IMR-90 (cell line): ENCODE measurements around the gene SLITRK1. TPM values are rescaled to one million over a fixed set of nuclear protein-coding genes. Genes with fewer than 3 reads are reported as not detected.
A peak's percentile ranks its signal among the peaks of the same experiment; 100 is the strongest.

Source experiments
- ATAC-seq: fragments of 200-7000 bp; cut with Tn5 transposase; 2 replicates; pipeline ENCODE4 v1.9.1; 2020; ENCODE audit warnings: low read depth, mild to moderate bottlenecking, moderate library complexity
- BruUV-seq: library from RNA; stranded (reverse); fragments of 400-500 nt; replicated peaks from 2 replicates; lab custom pipeline; 2021; lab: Mats Ljungman, UMichigan
- CTCF ChIA-PET: fragments of 300-600 bp; formaldehyde crosslinking; extraction: SDS; loops from one replicate; lab custom pipeline; 2021; ENCODE audit warnings: antibody characterized with exemption; lab: Yijun Ruan, JAX
- POLR2A ChIA-PET: fragments of 300-600 bp; sonication (Branson Sonifier 250); formaldehyde crosslinking; loops from one replicate; lab custom pipeline; 2022; ENCODE audit warnings: antibody characterized with exemption; ENCODE audit not compliant: unreplicated experiment; lab: Charles Lee
- DNase-seq: peaks from one replicate; pipeline ENCODE4 v3.0.0; 2013
- H2AFZ ChIP-seq: replicated peaks from 2 replicates; pipeline ENCODE3; 2013; ENCODE audit warnings: low read length, mild to moderate bottlenecking; ENCODE audit not compliant: poor library complexity
- H2AK5ac ChIP-seq: 2 replicates; pipeline ENCODE4 v1.6.1; 2013; ENCODE audit warnings: low read depth, low read length, inconsistent platforms
- H2AK9ac ChIP-seq: replicated peaks from 2 replicates; pipeline ENCODE3; 2013; ENCODE audit warnings: mild to moderate bottlenecking, low read depth, low read length, moderate library complexity; ENCODE audit not compliant: poor library complexity
- H2BK120ac ChIP-seq: 2 replicates; pipeline ENCODE4 v1.6.1; 2013; ENCODE audit warnings: low read depth, low read length, inconsistent platforms
- H2BK15ac ChIP-seq: 3 replicates; pipeline ENCODE4 v1.6.1; 2013; ENCODE audit warnings: low read depth, low read length, inconsistent platforms
- H2BK20ac ChIP-seq: 2 replicates; pipeline ENCODE4 v1.6.1; 2013; ENCODE audit warnings: low read depth, mild to moderate bottlenecking, inconsistent platforms, low read length, moderate library complexity
- H2BK5ac ChIP-seq: 2 replicates; pipeline ENCODE4 v1.6.1; 2013; ENCODE audit warnings: mild to moderate bottlenecking, low read depth, low read length, inconsistent platforms; ENCODE audit not compliant: poor library complexity, severe bottlenecking
- H3K14ac ChIP-seq: replicated peaks from 2 replicates; pipeline ENCODE4 v1.6.1; 2013; ENCODE audit warnings: low read depth, low read length, inconsistent platforms
- H3K18ac ChIP-seq: 2 replicates; pipeline ENCODE4 v1.6.1; 2013; ENCODE audit warnings: low read depth, low read length, control low read depth
- H3K23ac ChIP-seq: 2 replicates; pipeline ENCODE4 v1.6.1; 2013; ENCODE audit warnings: low read depth, low read length, inconsistent platforms
- H3K27ac ChIP-seq: 2 replicates; pipeline ENCODE4 v1.5.1; 2013; ENCODE audit warnings: mild to moderate bottlenecking, control low read depth, low read length; ENCODE audit not compliant: insufficient read depth
- H3K27me3 ChIP-seq: 2 replicates; pipeline ENCODE4 v1.6.1; 2013; ENCODE audit warnings: low read length; ENCODE audit not compliant: control insufficient read depth, insufficient read depth
- H3K36me3 ChIP-seq: 2 replicates; pipeline ENCODE4 v1.6.1; 2013; ENCODE audit warnings: low read length, mixed read lengths; ENCODE audit not compliant: control insufficient read depth, insufficient read depth
- H3K4ac ChIP-seq: 2 replicates; pipeline ENCODE4 v1.6.1; 2013; ENCODE audit warnings: low read depth, low read length, inconsistent platforms
- H3K4me1 ChIP-seq: 2 replicates; pipeline ENCODE4 v1.6.1; 2013; ENCODE audit warnings: low read length, mixed read lengths; ENCODE audit not compliant: control insufficient read depth, insufficient read depth
- H3K4me2 ChIP-seq: 2 replicates; pipeline ENCODE4 v1.6.1; 2013; ENCODE audit warnings: low read depth, mild to moderate bottlenecking, control low read depth, low read length, moderate library complexity
- H3K4me3 ChIP-seq: 2 replicates; pipeline ENCODE4 v1.5.1; 2013; ENCODE audit warnings: low read depth, mild to moderate bottlenecking, control low read depth, low read length, moderate library complexity; ENCODE audit not compliant: insufficient read depth
- H3K56ac ChIP-seq: 2 replicates; pipeline ENCODE4 v1.6.1; 2013; ENCODE audit warnings: low read length, inconsistent platforms; ENCODE audit not compliant: insufficient read depth; ENCODE audit errors: extremely low read depth
- H3K79me1 ChIP-seq, 2 experiments: 2 replicates each; pipeline ENCODE4 v1.6.1; 2013; ENCODE audit warnings: low read length in 2 of 2, inconsistent platforms in 1 of 2, low read depth in 1 of 2
- H3K9ac ChIP-seq: 2 replicates; pipeline ENCODE4 v1.6.1; 2013; ENCODE audit warnings: low read depth, low read length, control low read depth
- H3K9me1 ChIP-seq: 2 replicates; pipeline ENCODE4 v1.6.1; 2013; ENCODE audit warnings: low read length, inconsistent platforms; ENCODE audit not compliant: insufficient read depth
- H3K9me3 ChIP-seq: 2 replicates; pipeline ENCODE4 v1.6.1; 2013; ENCODE audit warnings: low read length; ENCODE audit not compliant: control insufficient read depth, insufficient read depth
- H4K20me1 ChIP-seq: 2 replicates; pipeline ENCODE4 v1.6.1; 2013; ENCODE audit warnings: low read length, inconsistent platforms; ENCODE audit not compliant: insufficient read depth
- H4K5ac ChIP-seq: 2 replicates; pipeline ENCODE4 v1.6.1; 2013; ENCODE audit warnings: mild to moderate bottlenecking, low read depth, low read length, control low read depth
- H4K8ac ChIP-seq, 2 experiments: 2 replicates each; pipeline ENCODE4 v1.6.1; 2013; ENCODE audit warnings: low read depth in 2 of 2, low read length in 2 of 2, control low read depth in 1 of 2, inconsistent platforms in 1 of 2
- H4K91ac ChIP-seq: 2 replicates; pipeline ENCODE4 v1.6.1; 2013; ENCODE audit warnings: low read depth, low read length, inconsistent platforms; ENCODE audit not compliant: insufficient read depth
- BHLHE40 ChIP-seq: fragments of 150-350 bp; IDR thresholded peaks from 2 replicates; pipeline ENCODE4 v1.6.1; 2016; ENCODE audit warnings: mild to moderate bottlenecking, low read depth, low read length
- CEBPB ChIP-seq: IDR thresholded peaks from 2 replicates; pipeline ENCODE4 v1.6.1; 2012; ENCODE audit warnings: low read depth, low read length, improper control_type of control experiment
- CHD1 ChIP-seq: IDR thresholded peaks from 2 replicates; pipeline ENCODE4 v1.6.1; 2012; ENCODE audit warnings: low read depth, low read length, improper control_type of control experiment
- CTCF ChIP-seq: conservative IDR thresholded peaks from 2 replicates; pipeline ENCODE4 v1.5.1; 2012; ENCODE audit warnings: mild to moderate bottlenecking, low read depth, low read length, improper control_type of control experiment
- ELK1 ChIP-seq: fragments of 150-350 bp; IDR thresholded peaks from 2 replicates; pipeline ENCODE4 v1.6.1; 2016; ENCODE audit warnings: low read depth, mild to moderate bottlenecking, low read length, moderate library complexity, borderline replicate concordance
- FOS ChIP-seq: fragments of 150-350 bp; IDR thresholded peaks from 2 replicates; pipeline ENCODE4 v1.6.1; 2016; ENCODE audit warnings: low read depth, low read length
- MAFK ChIP-seq: IDR thresholded peaks from 2 replicates; pipeline ENCODE4 v1.6.1; 2012; ENCODE audit warnings: low read depth, low read length, improper control_type of control experiment
- MAZ ChIP-seq: IDR thresholded peaks from 2 replicates; pipeline ENCODE4 v1.6.1; 2012; ENCODE audit warnings: low read depth, mild to moderate bottlenecking, low read length, improper control_type of control experiment, moderate library complexity, borderline replicate concordance
- MXI1 ChIP-seq: IDR thresholded peaks from 2 replicates; pipeline ENCODE4 v1.6.1; 2012; ENCODE audit warnings: low read depth, mild to moderate bottlenecking, low read length, moderate library complexity, borderline replicate concordance
- NFE2L2 ChIP-seq: fragments of 150-350 bp; IDR thresholded peaks from 2 replicates; pipeline ENCODE4 v1.6.1; 2016; ENCODE audit warnings: low read depth, mild to moderate bottlenecking, low read length
- POLR2A ChIP-seq: IDR thresholded peaks from 2 replicates; pipeline ENCODE4 v1.6.1; 2012; ENCODE audit warnings: mild to moderate bottlenecking, low read depth, low read length
- RAD21 ChIP-seq: IDR thresholded peaks from 2 replicates; pipeline ENCODE4 v1.6.1; 2012; ENCODE audit warnings: low read length, improper control_type of control experiment
- RCOR1 ChIP-seq: IDR thresholded peaks from 2 replicates; pipeline ENCODE4 v1.6.1; 2012; ENCODE audit warnings: mild to moderate bottlenecking, low read length, improper control_type of control experiment; ENCODE audit not compliant: insufficient replicate concordance
- RFX5 ChIP-seq: IDR thresholded peaks from 2 replicates; pipeline ENCODE4 v1.8.0; 2012; ENCODE audit warnings: low read depth, mild to moderate bottlenecking, low read length, moderate library complexity
- SMC3 ChIP-seq: fragments of 150-350 bp; IDR thresholded peaks from 2 replicates; pipeline ENCODE4 v1.6.1; 2016; ENCODE audit warnings: low read depth, mild to moderate bottlenecking, antibody characterized with exemption, low read length, moderate library complexity
- USF2 ChIP-seq: fragments of 150-350 bp; IDR thresholded peaks from 2 replicates; pipeline ENCODE4 v1.6.1; 2017; ENCODE audit warnings: mild to moderate bottlenecking, antibody characterized with exemption, low read length, low read depth
- WGBS, 2 experiments: methylation state at CpG; one replicate each; pipeline versions ENCODE4 v1.1.5 to v1.1.7; 2013; ENCODE audit warnings: missing lambda C conversion rate in 2 of 2; ENCODE audit not compliant: insufficient read length in 1 of 2; ENCODE audit errors: extremely low coverage in 2 of 2; 5-methylcytosine and 5-hydroxymethylcytosine counted together
- dilution Hi-C: fragments of 300-500 bp; cut with HindIII; formaldehyde crosslinking; loops from one replicate; pipeline ENCODE4 v1.14.3; 2018; ENCODE audit warnings: low sequenced_read_pairs; ENCODE audit not compliant: unreplicated experiment
- in situ Hi-C: fragments of 300-500 bp; cut with MboI; formaldehyde crosslinking; loops from 3 replicates; pipeline ENCODE4 v1.14.3; 2019; ENCODE audit warnings: low sequenced_read_pairs, inconsistent platforms, mixed read lengths
- intact Hi-C: fragments of 100-400 bp; cut with micrococcal nuclease; formaldehyde crosslinking; loops from 2 replicates; pipeline ENCODE4 v1.10.0; 2022
- polyA plus RNA-seq, 3 experiments: library from polyadenylated mRNA; depleted of rRNA; stranded (reverse); fragments of >200 nt; gene quantifications; 2 replicates each; pipeline ENCODE4 v1.2.3, GENCODE V29; 2012; ENCODE audit warnings: low replicate concordance in 1 of 3
- total RNA-seq: library from RNA; depleted of rRNA; stranded (reverse); fragments of >200 nt; gene quantifications from 2 replicates; pipeline ENCODE4 v1.2.3, GENCODE V29; 2012

The SLITRK1 gene
- total and polyA plus RNA-seq, 2 of the 4 experiments (the other 2 are of a cell fraction) = under 0.01 to 0.07 TPM

- Histone ChIP-seq H3K27ac (no peak overlapping the region), H3K23ac (no peak overlapping the region), H3K79me1 (no peaks in the 10 kb centered on the region), H3K9ac (no peak overlapping the region), H3K4ac (no peak overlapping the region), H2AFZ (no peak overlapping the region), H3K27me3 (peaks cover 17% of the 10 kb centered on the region), H3K4me3 (no peak overlapping the region), H2BK120ac (no peak overlapping the region), H2AK9ac (no peak overlapping the region), H2BK5ac (no peak overlapping the region), H3K9me1 (no peaks in the 10 kb centered on the region), H3K9me3 (peaks cover 6% of the 10 kb centered on the region), H3K56ac (no peak overlapping the region), H3K14ac (no peak overlapping the region), H4K8ac (no peak overlapping the region), H4K5ac (no peak overlapping the region), H3K4me2 (peak overlapping the region; percentile 21), H2BK15ac (no peak overlapping the region), H3K4me1 (no peaks in the 10 kb centered on the region), H4K20me1 (no peaks in the 10 kb centered on the region), H2BK20ac (no peak overlapping the region), H3K36me3 (no peaks in the 10 kb centered on the region), H3K18ac (no peak overlapping the region), H4K91ac (no peak overlapping the region), H2AK5ac (no peak overlapping the region)
- no TSS peak for BruUV-seq
- 6% methylated on average over 6 of the region's 14 CpGs; no CpG with 5 or more reads in 1 of the 2 experiments for WGBS, 2 experiments
- ChIA-PET CTCF (interaction anchor here (1.0 kb wide), 1 partner anchor 10 kb away, joined by 4 read pairs; no protein-coding TSS in a partner anchor), POLR2A (no interaction called here)
- no peak for DNase-seq
- intact Hi-C loops (no loop called here), dilution Hi-C loops (no loop called here), in situ Hi-C loops (no loop called here)
- TF ChIP-seq SMC3 = no peak
- TF ChIP-seq MAZ = no peak
- TF ChIP-seq CEBPB = no peak
- no peak for TF ChIP-seq POLR2A
- TF ChIP-seq BHLHE40 = no peak
- TF ChIP-seq CHD1 = no peak
- TF ChIP-seq USF2 = no peak
- TF ChIP-seq ELK1 = no peak
- TF ChIP-seq NFE2L2 = no peak
- TF ChIP-seq MXI1 = no peak
- no peak for TF ChIP-seq RCOR1
- no peak for TF ChIP-seq MAFK
- TF ChIP-seq CTCF = no peak
- TF ChIP-seq RAD21 = no peak
- no peak for TF ChIP-seq FOS
- no peak for TF ChIP-seq RFX5
- ATAC-seq = no peak
Observed at GRCh38 chr13:83883061-83883523, 818 bp upstream of the SLITRK1 start.
